ENCODE results near the gene MAP3K5. TPM values are rescaled to one million over a fixed set of nuclear protein-coding genes. Genes with fewer than 3 reads are reported as not detected.

MAP3K5 gene
- total RNA-seq, 1 experiment from 2014 or later = 8.1 TPM

GRCh38 chr6:136604328-136604825, 187.9 kb downstream of the MAP3K5 start:
- Histone ChIP-seq H3K27ac (ENCODE audit: low read length) (no peak overlapping the region), H3K9me3 (ENCODE audit: control insufficient read depth, insufficient read depth, low read depth, low read length) (no peaks in the 10 kb centered on the region), H3K4me1 (ENCODE audit: control insufficient read depth, insufficient read depth, low read length) (peaks cover 21% of the 10 kb centered on the region), H3K27me3 (ENCODE audit: control insufficient read depth, insufficient read depth, low read length) (no peaks in the 10 kb centered on the region), H3K36me3 (ENCODE audit: control insufficient read depth, insufficient read depth, low read length) (no peaks in the 10 kb centered on the region), H3K4me3 (ENCODE audit: low read depth in 2 of 2, low read length in 2 of 2) (no peak overlapping the region)
- DNase-seq (ENCODE audit: low read depth, low spot score) = no peak
- ATAC-seq = no peak
- TF ChIP-seq TCF7L2 (IDR thresholded peaks at IDR 0.05; ENCODE audit: low read depth, low read length) (no peak), POLR2AphosphoS5 (IDR thresholded peaks at IDR 0.05; ENCODE audit: low read depth, low read length) (no peak)
- POLR2A ChIA-PET = no interaction called here
- in situ Hi-C loops (cut with HindIII; ENCODE audit: low pct_unique_long_range_greater_than_20kb, low sequenced_read_pairs) (no loop called here), intact Hi-C loops (cut with micrococcal nuclease; ENCODE audit: unreplicated experiment) (no loop called here)
- CTCF ChIA-PET = no interaction called here
- BruUV-seq (replicated peaks) = no TSS peak

GRCh38 chr6:136600818-136601217, 191.5 kb downstream of the MAP3K5 start:
- Histone ChIP-seq H3K4me1 (ENCODE audit: control insufficient read depth, insufficient read depth, low read length) (no peaks in the 10 kb centered on the region), H3K36me3 (ENCODE audit: control insufficient read depth, insufficient read depth, low read length) (no peaks in the 10 kb centered on the region), H3K9me3 (ENCODE audit: control insufficient read depth, insufficient read depth, low read depth, low read length) (no peaks in the 10 kb centered on the region), H3K4me3 (ENCODE audit: low read depth in 2 of 2, low read length in 2 of 2) (no peak overlapping the region), H3K27me3 (ENCODE audit: control insufficient read depth, insufficient read depth, low read length) (no peaks in the 10 kb centered on the region), H3K27ac (ENCODE audit: low read length) (no peak overlapping the region)
- TF ChIP-seq CTCF (IDR thresholded peaks at IDR 0.05) (no peak), TCF7L2 (IDR thresholded peaks at IDR 0.05; ENCODE audit: low read depth, low read length) (no peak), POLR2AphosphoS5 (IDR thresholded peaks at IDR 0.05; ENCODE audit: low read depth, low read length) (no peak), SIN3A (IDR thresholded peaks at IDR 0.05; ENCODE audit: borderline replicate concordance, insufficient read depth, low read depth, low read length) (no peak)
- TF ChIP-seq, protein P1, sequence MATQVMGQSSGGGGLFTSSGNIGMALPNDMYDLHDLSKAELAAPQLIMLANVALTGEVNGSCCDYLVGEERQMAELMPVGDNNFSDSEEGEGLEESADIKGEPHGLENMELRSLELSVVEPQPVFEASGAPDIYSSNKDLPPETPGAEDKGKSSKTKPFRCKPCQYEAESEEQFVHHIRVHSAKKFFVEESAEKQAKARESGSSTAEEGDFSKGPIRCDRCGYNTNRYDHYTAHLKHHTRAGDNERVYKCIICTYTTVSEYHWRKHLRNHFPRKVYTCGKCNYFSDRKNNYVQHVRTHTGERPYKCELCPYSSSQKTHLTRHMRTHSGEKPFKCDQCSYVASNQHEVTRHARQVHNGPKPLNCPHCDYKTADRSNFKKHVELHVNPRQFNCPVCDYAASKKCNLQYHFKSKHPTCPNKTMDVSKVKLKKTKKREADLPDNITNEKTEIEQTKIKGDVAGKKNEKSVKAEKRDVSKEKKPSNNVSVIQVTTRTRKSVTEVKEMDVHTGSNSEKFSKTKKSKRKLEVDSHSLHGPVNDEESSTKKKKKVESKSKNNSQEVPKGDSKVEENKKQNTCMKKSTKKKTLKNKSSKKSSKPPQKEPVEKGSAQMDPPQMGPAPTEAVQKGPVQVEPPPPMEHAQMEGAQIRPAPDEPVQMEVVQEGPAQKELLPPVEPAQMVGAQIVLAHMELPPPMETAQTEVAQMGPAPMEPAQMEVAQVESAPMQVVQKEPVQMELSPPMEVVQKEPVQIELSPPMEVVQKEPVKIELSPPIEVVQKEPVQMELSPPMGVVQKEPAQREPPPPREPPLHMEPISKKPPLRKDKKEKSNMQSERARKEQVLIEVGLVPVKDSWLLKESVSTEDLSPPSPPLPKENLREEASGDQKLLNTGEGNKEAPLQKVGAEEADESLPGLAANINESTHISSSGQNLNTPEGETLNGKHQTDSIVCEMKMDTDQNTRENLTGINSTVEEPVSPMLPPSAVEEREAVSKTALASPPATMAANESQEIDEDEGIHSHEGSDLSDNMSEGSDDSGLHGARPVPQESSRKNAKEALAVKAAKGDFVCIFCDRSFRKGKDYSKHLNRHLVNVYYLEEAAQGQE (IDR thresholded peaks at IDR 0.05; ENCODE audit: insufficient read depth in 1 of 2, low read depth in 2 of 2, low read length in 1 of 2) = no peak
- CTCF ChIA-PET = no interaction called here
- no TSS peak for BruUV-seq (replicated peaks)
- DNase-seq (ENCODE audit: low read depth, low spot score) (no peak), ATAC-seq (no peak)
- intact Hi-C loops (cut with micrococcal nuclease; ENCODE audit: unreplicated experiment) (no loop called here), in situ Hi-C loops (cut with HindIII; ENCODE audit: low pct_unique_long_range_greater_than_20kb, low sequenced_read_pairs) (no loop called here)
- POLR2A ChIA-PET = no interaction called here

- H3K4me1 ChIP-seq (ENCODE audit: control insufficient read depth, insufficient read depth, low read length) = no peaks in the 10 kb centered on the region
- in situ Hi-C loops (cut with HindIII; ENCODE audit: low pct_unique_long_range_greater_than_20kb, low sequenced_read_pairs) (no loop called here), intact Hi-C loops (cut with micrococcal nuclease; ENCODE audit: unreplicated experiment) (no loop called here)
- no peaks in the 10 kb centered on the region for H3K27me3 ChIP-seq (ENCODE audit: control insufficient read depth, insufficient read depth, low read length)
- CTCF ChIA-PET = no interaction called here
- ATAC-seq (no peak), DNase-seq (ENCODE audit: low read depth, low spot score) (no peak)
- POLR2A ChIA-PET = no interaction called here
- BruUV-seq (replicated peaks) = no TSS peak
- H3K36me3 ChIP-seq (ENCODE audit: control insufficient read depth, insufficient read depth, low read length) = no peaks in the 10 kb centered on the region
- TF ChIP-seq CTCF (IDR thresholded peaks at IDR 0.05) = no peak
- TF ChIP-seq TCF7L2 (IDR thresholded peaks at IDR 0.05; ENCODE audit: low read depth, low read length) = no peak
- no peak for TF ChIP-seq POLR2AphosphoS5 (IDR thresholded peaks at IDR 0.05; ENCODE audit: low read depth, low read length)
- TF ChIP-seq SIN3A (IDR thresholded peaks at IDR 0.05; ENCODE audit: borderline replicate concordance, insufficient read depth, low read depth, low read length) = no peak
- TF ChIP-seq, protein P1 (IDR thresholded peaks at IDR 0.05; ENCODE audit: insufficient read depth in 1 of 2, low read depth in 2 of 2, low read length in 1 of 2) = no peak
- no peak overlapping the region for H3K4me3 ChIP-seq (ENCODE audit: low read depth in 2 of 2, low read length in 2 of 2)
- no peaks in the 10 kb centered on the region for H3K9me3 ChIP-seq (ENCODE audit: control insufficient read depth, insufficient read depth, low read depth, low read length)
- no peak overlapping the region for H3K27ac ChIP-seq (ENCODE audit: low read length)
Measured at GRCh38 chr6:136599329-136600011, 192.8 kb downstream of the MAP3K5 start.

All from Panc1 (cell line).